HepG2 (cell line): ENCODE results near the gene CTNNA1. TPM values are rescaled to one million over a fixed set of nuclear protein-coding genes. Genes with fewer than 3 reads are reported as not detected.

Experiments used
- ATAC-seq: fragments of 200-7000 bp; cut with Tn5 transposase; 3 replicates; pipeline ENCODE4 v1.9.1; 2020; ENCODE audit warnings: mild to moderate bottlenecking, moderate library complexity
- BruUV-seq: library from RNA; stranded (reverse); fragments of 400-500 nt; replicated peaks from 2 replicates; lab custom pipeline; 2021; lab: Mats Ljungman, UMichigan
- CTCF ChIA-PET: fragments of 300-600 bp; formaldehyde crosslinking; extraction: SDS; loops from one replicate; lab custom pipeline; 2021; ENCODE audit warnings: low total read pairs, inconsistent platforms, low intra/inter-chr PET ratio; lab: Yijun Ruan, JAX
- POLR2A ChIA-PET: fragments of 350-600 bp; sonication (Branson Sonifier 250); formaldehyde crosslinking; loops from one replicate; lab custom pipeline; 2020; ENCODE audit warnings: antibody characterized with exemption, inconsistent platforms; lab: Yijun Ruan, JAX
- DNase-seq: peaks from one replicate; pipeline ENCODE4 v3.0.0-alpha.2; 2015; ENCODE audit warnings: low spot score
- FAIRE-seq: peaks from 3 replicates; lab custom pipeline; 2011; peaks lifted over from hg19 to GRCh38; lab: Jason Lieb, UNC
- H2AFZ ChIP-seq: one replicate; pipeline ENCODE4 v1.6.1; 2011; ENCODE audit warnings: low read length, inconsistent platforms
- H3K27ac ChIP-seq: fragments of 300-600 bp; 3 replicates; pipeline ENCODE4 v1.8.0; 2011; ENCODE audit warnings: mixed run types, mild to moderate bottlenecking, mixed read lengths, low read length, inconsistent platforms; ENCODE audit not compliant: insufficient read depth; ENCODE audit errors: extremely low read length
- H3K27me3 ChIP-seq, 2 experiments: fragments of 200-600 bp in 1 of 2; 2 replicates in 1 of 2; 3 replicates in 1 of 2; pipeline versions ENCODE4 v1.6.0 to v1.8.0; 2011; ENCODE audit warnings: low read length in 2 of 2, mild to moderate bottlenecking in 2 of 2, moderate library complexity in 2 of 2, inconsistent platforms in 1 of 2; ENCODE audit not compliant: insufficient read depth in 2 of 2, control insufficient read depth in 1 of 2
- H3K36me3 ChIP-seq, 2 experiments: fragments of 200-600 bp in 1 of 2; replicated peaks in 1 of 2; 2 replicates in 1 of 2; 3 replicates in 1 of 2; pipeline versions ENCODE4 v1.5.1 to v1.8.0; 2011; ENCODE audit warnings: low read length in 2 of 2, inconsistent platforms in 1 of 2; ENCODE audit not compliant: insufficient read depth in 2 of 2, control insufficient read depth in 1 of 2
- H3K4me1 ChIP-seq: 2 replicates; pipeline ENCODE4 v1.5.1; 2012; ENCODE audit warnings: low read length, inconsistent platforms; ENCODE audit not compliant: insufficient read depth
- H3K4me2 ChIP-seq: 2 replicates; pipeline ENCODE4 v1.6.0; 2011; ENCODE audit warnings: low read depth, low read length, inconsistent platforms
- H3K4me3 ChIP-seq, 3 experiments: fragments of 200-600 bp in 1 of 3; sonication (generic), shearing (Covaris generic) in 1 of 3; replicated peaks in 1 of 3; 2 replicates each; pipeline ENCODE4 v1.5.1; 2011 to 2016; ENCODE audit warnings: low read length in 3 of 3, inconsistent platforms in 2 of 3, low read depth in 2 of 3, mild to moderate bottlenecking in 2 of 3, control low read depth in 1 of 3, mixed read lengths in 1 of 3; ENCODE audit not compliant: insufficient read depth in 1 of 3
- H3K79me2 ChIP-seq: one replicate; pipeline ENCODE4 v1.6.1; 2011; ENCODE audit warnings: low read length, inconsistent platforms; ENCODE audit not compliant: insufficient read depth
- H3K9ac ChIP-seq: 2 replicates; pipeline ENCODE4 v1.6.0; 2011; ENCODE audit warnings: mild to moderate bottlenecking, low read depth, low read length, inconsistent platforms; ENCODE audit not compliant: insufficient read depth
- H3K9me3 ChIP-seq: 2 replicates; pipeline ENCODE4 v1.5.1; 2012; ENCODE audit warnings: mild to moderate bottlenecking, low read length
- H4K20me1 ChIP-seq: 2 replicates; pipeline ENCODE4 v1.6.0; 2011; ENCODE audit warnings: inconsistent platforms, mild to moderate bottlenecking, low read length, moderate library complexity; ENCODE audit not compliant: insufficient read depth
- ARID4A ChIP-seq: sonication (generic); formaldehyde crosslinking; IDR thresholded peaks from 2 replicates; pipeline ENCODE4 v1.5.0; 2020; ENCODE audit warnings: mild to moderate bottlenecking, missing genetic modification reagents, borderline replicate concordance
- HNF4A ChIP-seq: sonication (generic); formaldehyde crosslinking; IDR thresholded peaks from 2 replicates; pipeline ENCODE4 v1.4.0; 2020; ENCODE audit warnings: missing genetic modification reagents
- NCOR1 ChIP-seq: fragments of 200-600 bp; sonication (generic); IDR thresholded peaks from 2 replicates; pipeline ENCODE4 v1.7.0; 2017; ENCODE audit warnings: antibody characterized with exemption, low read length, borderline replicate concordance
- PBX3 ChIP-seq: sonication (generic); formaldehyde crosslinking; IDR thresholded peaks from 2 replicates; pipeline ENCODE4 v1.8.1; 2023; ENCODE audit warnings: missing genetic modification reagents, inconsistent platforms, borderline replicate concordance
- PITX1 ChIP-seq: sonication (generic); formaldehyde crosslinking; IDR thresholded peaks from 2 replicates; pipeline ENCODE4 v1.5.1; 2020; ENCODE audit warnings: mild to moderate bottlenecking, missing genetic modification reagents
- PRPF4 ChIP-seq: fragments of 200-400 bp; formaldehyde crosslinking; IDR thresholded peaks from 2 replicates; pipeline ENCODE4 v1.6.1; 2016; ENCODE audit warnings: low read length, low read depth; ENCODE audit not compliant: poor library complexity, severe bottlenecking
- SKIL ChIP-seq: sonication (generic); formaldehyde crosslinking; IDR thresholded peaks from 2 replicates; pipeline ENCODE4 v1.8.0; 2022; ENCODE audit warnings: missing genetic modification reagents, mild to moderate bottlenecking, moderate library complexity, borderline replicate concordance
- SOX13 ChIP-seq, 3 experiments: fragments of 450-650 bp in 1 of 3; sonication (generic) in 1 of 3; formaldehyde crosslinking in 1 of 3; IDR thresholded peaks in 2 of 3; conservative IDR thresholded peaks in 1 of 3; 2 replicates each; pipeline versions ENCODE4 v1.5.0 to v1.6.1; 2016 to 2020; ENCODE audit warnings: antibody characterized with exemption in 1 of 3, mild to moderate bottlenecking in 1 of 3, missing compliant biosample characterization in 1 of 3, missing genetic modification reagents in 1 of 3, moderate library complexity in 1 of 3
- ZNF704 ChIP-seq: sonication (generic); formaldehyde crosslinking; IDR thresholded peaks from 2 replicates; pipeline ENCODE4 v1.8.1; 2023; ENCODE audit warnings: mild to moderate bottlenecking, inconsistent platforms, moderate library complexity, missing genetic modification reagents, borderline replicate concordance
- WGBS: methylation state at CpG from one replicate; pipeline ENCODE4 v1.1.6; 2017; ENCODE audit warnings: low lambda C conversion rate; 5-methylcytosine and 5-hydroxymethylcytosine counted together
- in situ Hi-C: cut with HindIII; loops from 2 replicates; pipeline ENCODE4 v1.10.0; 2017; ENCODE audit warnings: low pct_unique_long_range_greater_than_20kb; ENCODE audit not compliant: extremely low pct_ligation_motif_present
- intact Hi-C: fragments of 100-400 bp; cut with micrococcal nuclease; formaldehyde crosslinking; loops from one replicate; pipeline ENCODE4 v1.10.0; 2022; ENCODE audit not compliant: unreplicated experiment
- polyA plus RNA-seq, 8 experiments: library from polyadenylated mRNA; depleted of rRNA in 3 of 8; stranded (reverse) in 7 of 8; unstranded in 1 of 8; fragments of >200 nt; fragmentation: Illumina TruSeq in 4 of 8; extraction: Trizol in 4 of 8; gene quantifications; 2 replicates each; pipeline versions ENCODE4 v1.2.1 to v1.2.3, GENCODE V29; 2011 to 2016; ENCODE audit warnings: low read depth in 4 of 8, missing spikeins in 1 of 8, mixed read lengths in 1 of 8; ENCODE audit not compliant: insufficient read depth in 1 of 8
- total RNA-seq, 5 experiments: library from RNA; depleted of rRNA; stranded (reverse); fragments of >200 nt; fragmentation: Illumina TruSeq; extraction: Trizol; gene quantifications; 2 replicates each; pipeline ENCODE4 v1.2.3, GENCODE V29; 2016; ENCODE audit warnings: low read depth in 1 of 5

The CTNNA1 gene
- total and polyA plus RNA-seq, 2 of the 13 experiments (the other 11 are each of a cell fraction or from before 2014, with no cell fraction given) = 66.8 to 162 TPM

- CTCF ChIA-PET = no interaction called here
- H3K9ac ChIP-seq = no peak overlapping the region
- intact Hi-C loops = no loop called here
- no peak overlapping the region for H2AFZ ChIP-seq
- no TSS peak for BruUV-seq
- H3K9me3 ChIP-seq = no peaks in the 10 kb centered on the region
- POLR2A ChIA-PET = interaction anchor here (3.1 kb wide), 1 partner anchor 12 kb away, joined by 25 read pairs; no protein-coding TSS in a partner anchor
- 0 out of 2 replicates have a peak overlapping the region, but pooled peaks have one; percentile 66 for H3K4me2 ChIP-seq
- peaks cover 61% of the 10 kb centered on the region for H3K4me1 ChIP-seq
- no peak overlapping the region for H3K4me3 ChIP-seq
- ATAC-seq (peak; percentile 21; the same call in 2 of the 3 replicates), FAIRE-seq (no peak)
- no peaks in the 10 kb centered on the region for H3K27me3 ChIP-seq
- H3K27ac ChIP-seq = peak overlapping the region; percentile 81
- TF ChIP-seq SKIL (CRISPR knock-in tag) (no peak), PITX1 (CRISPR knock-in tag) (no peak), NCOR1 (0 out of 2 replicates have a peak, but pooled peaks have one; percentile 7), HNF4A (peak; percentile 49; the same call in 1 of the 2 replicates), ZNF704 (CRISPR knock-in tag) (no peak), SOX13 (IDR thresholded peaks at IDR 0.05) (no peak), SOX13 (CRISPR knock-in tag; conservative IDR thresholded peaks at IDR 0.05 in 1 of 2, IDR thresholded peaks at IDR 0.05 in 1 of 2) (no peak), PRPF4 (no peak), PBX3 (CRISPR knock-in tag) (no peak), ARID4A (no peak)
- TF ChIP-seq, all 625 proteins: peak for 2
- Histone ChIP-seq H4K20me1 (no peaks in the 10 kb centered on the region), H3K36me3 (no peaks in the 10 kb centered on the region), H3K79me2 (no peaks in the 10 kb centered on the region)
- WGBS = 67% methylated on average over 2 of the region's 2 CpGs
- in situ Hi-C loops = loop anchor here (25.0 kb wide), 1 partner anchor 297 kb away; no protein-coding TSS in a partner anchor
- peak; percentile 19 for DNase-seq
These were observed 212.4 kb downstream of the CTNNA1 start for GRCh38 chr5:138965626-138966025.
